ENCODE data around the gene CELSR1. TPM values are rescaled to one million over a fixed set of nuclear protein-coding genes. Genes with fewer than 3 reads are reported as not detected.

Gene CELSR1
- total RNA-seq, 2 donors from 2014 or later: 1.5 to 6.7 TPM

- Histone ChIP-seq H3K4me1 (ENCODE audit: control insufficient read depth in 1 of 2, low read depth in 2 of 2) (peaks cover 12% of the 10 kb centered on the region in 2 donors), H3K27ac (no peak overlapping the region), H3K36me3 (no peaks in the 10 kb centered on the region), H3K4me3 (peak overlapping the region; percentile 66), H3K9me3 (no peaks in the 10 kb centered on the region), H3K27me3 (replicated peaks; ENCODE audit: insufficient read depth) (peaks cover 9% of the 10 kb centered on the region)
- TF ChIP-seq, protein P1, sequence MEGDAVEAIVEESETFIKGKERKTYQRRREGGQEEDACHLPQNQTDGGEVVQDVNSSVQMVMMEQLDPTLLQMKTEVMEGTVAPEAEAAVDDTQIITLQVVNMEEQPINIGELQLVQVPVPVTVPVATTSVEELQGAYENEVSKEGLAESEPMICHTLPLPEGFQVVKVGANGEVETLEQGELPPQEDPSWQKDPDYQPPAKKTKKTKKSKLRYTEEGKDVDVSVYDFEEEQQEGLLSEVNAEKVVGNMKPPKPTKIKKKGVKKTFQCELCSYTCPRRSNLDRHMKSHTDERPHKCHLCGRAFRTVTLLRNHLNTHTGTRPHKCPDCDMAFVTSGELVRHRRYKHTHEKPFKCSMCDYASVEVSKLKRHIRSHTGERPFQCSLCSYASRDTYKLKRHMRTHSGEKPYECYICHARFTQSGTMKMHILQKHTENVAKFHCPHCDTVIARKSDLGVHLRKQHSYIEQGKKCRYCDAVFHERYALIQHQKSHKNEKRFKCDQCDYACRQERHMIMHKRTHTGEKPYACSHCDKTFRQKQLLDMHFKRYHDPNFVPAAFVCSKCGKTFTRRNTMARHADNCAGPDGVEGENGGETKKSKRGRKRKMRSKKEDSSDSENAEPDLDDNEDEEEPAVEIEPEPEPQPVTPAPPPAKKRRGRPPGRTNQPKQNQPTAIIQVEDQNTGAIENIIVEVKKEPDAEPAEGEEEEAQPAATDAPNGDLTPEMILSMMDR (IDR thresholded peaks at IDR 0.05): no peak
- ATAC-seq (ENCODE audit: insufficient number of reproducible peaks, low FRiP score, low read depth) (no peak), DNase-seq (ENCODE audit: low spot score) (no peak)
These were observed 1.4 kb upstream of the CELSR1 start for GRCh38 chr22:46538814-46539160.

- Histone ChIP-seq H3K27ac (no peak overlapping the region), H3K4me3 (peak overlapping the region; percentile 66), H3K27me3 (replicated peaks; ENCODE audit: insufficient read depth) (peaks cover 9% of the 10 kb centered on the region), H3K36me3 (no peaks in the 10 kb centered on the region), H3K4me1 (ENCODE audit: control insufficient read depth in 1 of 2, low read depth in 2 of 2) (peaks cover 12% of the 10 kb centered on the region in 2 donors), H3K9me3 (no peaks in the 10 kb centered on the region)
- DNase-seq (ENCODE audit: low spot score) (no peak), ATAC-seq (ENCODE audit: insufficient number of reproducible peaks, low FRiP score, low read depth) (no peak)
- TF ChIP-seq, protein P1 (IDR thresholded peaks at IDR 0.05): no peak
These were observed 760 bp upstream of the CELSR1 start for GRCh38 chr22:46537946-46538813.

- ATAC-seq (ENCODE audit: insufficient number of reproducible peaks, low FRiP score, low read depth) (no peak), DNase-seq (ENCODE audit: low spot score) (no peak)
- Histone ChIP-seq H3K27me3 (replicated peaks; ENCODE audit: insufficient read depth) (peaks cover 9% of the 10 kb centered on the region), H3K4me1 (ENCODE audit: control insufficient read depth in 1 of 2, low read depth in 2 of 2) (peaks cover 12% of the 10 kb centered on the region in 2 donors), H3K9me3 (no peaks in the 10 kb centered on the region), H3K27ac (no peak overlapping the region), H3K36me3 (no peaks in the 10 kb centered on the region), H3K4me3 (peak overlapping the region; percentile 61)
- TF ChIP-seq, protein P1 (IDR thresholded peaks at IDR 0.05): no peak
These were observed 739 bp downstream of the CELSR1 start for GRCh38 chr22:46536537-46537224.

DNA sequence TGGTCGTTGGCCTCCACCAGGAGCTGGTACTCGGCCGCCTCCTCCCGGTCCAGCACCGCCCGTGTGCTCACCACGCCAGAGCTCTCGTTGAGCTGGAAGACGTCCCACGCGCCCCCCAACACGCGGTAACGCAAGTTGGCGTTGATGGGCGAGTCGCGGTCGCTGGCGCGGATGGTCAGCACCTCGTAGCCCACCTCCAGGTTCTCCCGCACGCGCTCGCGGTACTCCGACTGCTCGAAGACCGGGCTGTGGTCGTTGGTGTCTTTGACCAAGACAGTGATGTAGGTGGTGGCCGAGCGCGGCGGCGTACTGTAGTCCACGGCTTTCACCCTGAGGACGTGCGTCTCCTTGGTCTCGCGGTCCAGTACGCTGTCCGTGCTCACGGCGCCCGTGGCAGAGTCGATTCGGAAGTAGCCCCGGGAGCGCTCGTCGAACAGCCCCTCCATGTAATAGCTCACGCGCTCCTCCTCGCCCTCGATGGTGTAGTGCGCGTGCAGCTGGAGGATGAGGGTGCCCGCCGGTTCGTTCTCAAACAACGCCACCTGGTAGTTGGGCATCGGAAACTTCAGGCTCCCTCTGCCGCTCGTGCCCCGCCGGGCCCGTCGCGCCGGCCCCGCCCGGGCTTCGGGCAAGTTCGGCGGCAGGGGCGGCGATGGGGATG is 1.4 kb downstream of the CELSR1 start:
- H3K4me3 ChIP-seq: no peak overlapping the region
- ATAC-seq (ENCODE audit: insufficient number of reproducible peaks, low FRiP score, low read depth): no peak
- no peak for DNase-seq (ENCODE audit: low spot score)
- H3K27ac ChIP-seq: no peak overlapping the region
- peaks cover 12% of the 10 kb centered on the region in 2 donors for H3K4me1 ChIP-seq (ENCODE audit: control insufficient read depth in 1 of 2, low read depth in 2 of 2)
- H3K27me3 ChIP-seq (replicated peaks; ENCODE audit: insufficient read depth): peaks cover 9% of the 10 kb centered on the region
- no peaks in the 10 kb centered on the region for H3K9me3 ChIP-seq
- TF ChIP-seq, protein P1 (IDR thresholded peaks at IDR 0.05): no peak
- no peaks in the 10 kb centered on the region for H3K36me3 ChIP-seq

All from thoracic aorta (tissue), 2 donors.